RCC 7860 (cell line): Measurements from ENCODE around the gene GAB2.

Experiments
- DNase-seq: peaks from one replicate; pipeline ENCODE4 v3.0.0-alpha.2; 2015; ENCODE audit warnings: low spot score
- FAIRE-seq: peaks from 2 replicates; lab custom pipeline; 2012; peaks lifted over from hg19 to GRCh38; lab: Jason Lieb, UNC

Gene GAB2

DNA sequence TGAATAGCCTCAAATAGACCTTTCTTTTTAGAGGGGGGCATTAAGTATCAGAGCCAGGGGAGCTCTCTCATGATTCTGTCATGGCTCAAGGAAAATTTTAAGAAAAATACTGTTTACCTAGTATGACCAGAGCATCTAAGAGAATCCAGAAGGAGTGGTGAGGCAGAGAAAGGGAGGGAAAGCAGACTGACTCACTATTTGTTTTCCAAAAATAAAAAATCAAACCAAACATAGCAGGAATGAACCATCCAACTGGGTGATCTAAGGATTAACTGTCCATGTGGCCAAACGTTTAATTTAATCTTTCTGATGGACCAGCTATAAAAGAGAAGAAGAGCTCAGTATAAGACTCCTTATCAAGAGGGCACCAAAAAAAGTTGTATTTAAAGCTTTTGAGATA lies 70.8 kb downstream of the GAB2 start:
- DNase-seq, result no peak
- FAIRE-seq, result no peak

DNA sequence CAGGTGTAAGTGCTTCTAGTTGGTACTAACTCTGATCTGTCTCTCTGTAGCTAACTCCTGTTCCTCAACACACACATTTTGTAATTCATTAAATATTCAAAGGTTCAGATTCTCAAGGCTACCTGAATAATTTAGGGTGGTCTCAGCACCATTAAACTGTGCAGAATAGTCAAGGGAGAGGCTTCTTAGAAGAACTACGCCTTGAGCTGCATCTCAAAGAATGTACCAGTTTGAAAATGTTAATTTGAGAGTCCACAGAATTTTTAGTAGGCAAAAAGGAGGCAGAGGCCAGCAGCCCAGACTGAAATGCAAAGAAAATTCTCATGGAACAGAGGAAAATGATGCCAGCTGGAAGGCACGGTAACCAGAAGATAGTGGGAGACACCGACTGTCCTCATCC lies 72.2 kb downstream of the GAB2 start:
- FAIRE-seq (no peak), DNase-seq (no peak)

DNA sequence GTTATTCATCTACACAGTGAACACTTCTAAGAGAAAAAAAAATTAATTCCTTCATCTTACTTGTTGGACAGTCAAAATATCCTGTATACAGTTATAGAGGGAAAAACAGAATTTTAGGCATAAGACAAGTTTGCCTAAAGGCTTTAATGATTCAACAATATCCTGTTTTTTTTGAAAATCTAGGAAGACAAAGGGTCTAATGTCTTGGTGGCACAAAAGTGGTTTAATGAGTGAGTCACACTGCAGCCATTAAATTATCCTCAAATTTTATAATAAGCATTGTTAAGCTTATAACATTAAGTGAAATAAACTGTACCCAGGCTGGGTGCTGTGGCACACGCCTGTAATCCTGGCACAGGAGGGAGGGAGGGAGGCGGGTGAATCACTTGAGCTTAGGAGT lies 72.9 kb downstream of the GAB2 start:
- no peak for DNase-seq

DNA sequence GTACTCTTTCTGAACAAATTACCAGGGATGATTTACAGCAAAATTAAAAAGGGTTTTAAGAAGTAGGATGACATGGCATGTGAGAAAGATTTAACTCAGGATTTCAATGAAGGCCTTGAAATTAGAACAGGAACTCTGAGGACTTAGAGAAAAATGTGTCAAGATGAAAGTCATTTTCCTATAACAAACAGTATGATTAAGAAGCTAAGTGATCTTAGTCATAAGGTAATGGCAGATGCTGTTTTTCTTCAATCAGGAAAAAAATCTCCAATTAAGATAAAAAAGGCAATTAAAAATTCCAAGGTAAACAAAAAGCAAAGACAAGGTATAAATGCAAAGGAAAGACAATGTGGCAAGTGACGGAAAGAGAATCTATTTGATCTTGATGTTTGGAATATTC lies 73.5 kb downstream of the GAB2 start:
- FAIRE-seq, result no peak

More for the DNA sequence above, 72.9 kb downstream of the GAB2 start:
- FAIRE-seq, result no peak

DNA sequence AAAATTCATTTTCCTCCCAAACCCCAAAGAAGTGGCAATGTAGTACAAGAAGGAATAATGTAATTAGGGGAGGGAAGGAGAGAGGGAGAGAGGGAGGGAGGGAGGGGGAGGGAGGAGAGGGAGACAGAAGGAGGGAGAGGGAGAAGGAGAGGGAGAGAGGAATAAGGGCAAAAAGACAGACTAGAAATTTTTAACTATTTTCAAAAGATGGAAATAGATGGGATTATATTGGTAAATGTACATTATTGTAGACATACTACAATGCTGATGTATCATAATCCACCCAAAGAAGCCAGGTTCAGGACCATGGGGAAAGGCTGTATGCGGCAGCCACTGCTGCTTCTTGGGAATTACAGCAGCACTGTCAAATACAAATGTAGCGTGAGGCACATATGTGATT lies 74.3 kb downstream of the GAB2 start:
- no peak for FAIRE-seq
- no peak for DNase-seq

More for the DNA sequence above, 73.5 kb downstream of the GAB2 start:
- DNase-seq, result no peak

DNA sequence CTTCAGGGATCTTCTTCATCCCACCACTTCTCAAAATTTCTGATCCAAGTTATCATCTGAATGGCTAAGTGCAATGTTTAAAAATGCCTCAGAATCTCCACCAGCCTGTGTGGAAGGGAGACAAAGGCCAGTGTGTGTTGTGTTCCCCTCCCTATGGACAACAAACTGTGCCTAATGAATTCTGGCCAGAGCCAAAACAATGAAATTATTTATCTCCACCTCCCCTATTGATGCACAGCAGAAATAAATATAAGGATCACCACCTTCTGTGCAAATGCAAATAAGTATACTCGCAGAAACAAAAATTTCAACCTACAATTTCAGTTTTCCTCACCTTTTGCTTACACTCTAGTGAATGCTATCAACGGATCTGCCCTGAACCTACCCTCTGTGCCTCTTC lies 75.8 kb downstream of the GAB2 start:
- no peak for DNase-seq
- no peak for FAIRE-seq

DNA sequence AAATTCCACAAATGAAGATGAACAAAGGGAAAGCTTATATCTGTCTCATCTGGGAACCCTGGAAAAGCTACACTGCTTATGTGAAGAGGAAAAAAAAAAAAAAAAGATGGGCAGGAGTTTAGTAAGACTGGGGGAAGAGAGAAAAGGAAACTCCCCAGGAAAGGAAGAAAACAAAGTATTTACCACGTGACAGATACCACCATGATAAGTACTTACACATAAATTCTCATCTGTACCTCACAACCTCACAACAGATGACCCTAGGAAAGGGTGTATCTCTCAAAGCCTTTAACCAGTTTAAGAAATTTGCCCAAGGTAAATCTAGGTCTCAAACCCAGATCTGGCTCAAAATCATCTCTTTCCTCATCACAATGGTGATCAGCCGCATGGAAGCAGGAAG lies 77.1 kb downstream of the GAB2 start:
- no peak for DNase-seq
- FAIRE-seq, result no peak

DNA sequence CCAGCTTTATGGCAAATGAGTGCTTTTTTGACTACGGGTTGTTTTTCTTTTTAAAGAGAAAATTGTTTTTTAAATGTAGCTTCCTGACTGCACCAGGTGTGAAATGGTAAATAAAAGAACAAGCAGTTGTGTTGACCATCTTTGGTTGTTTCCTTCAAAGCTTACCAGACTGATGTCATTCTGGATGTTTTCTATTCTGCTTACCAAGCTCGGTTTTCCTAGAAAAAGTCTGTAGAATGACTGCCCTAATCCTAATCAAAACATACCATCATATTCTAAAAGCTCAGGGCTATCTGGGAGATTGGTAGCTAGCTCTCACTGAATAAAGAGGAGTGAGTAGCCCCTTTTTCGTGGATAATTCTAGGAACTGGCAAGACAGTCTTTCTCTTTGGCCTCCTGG lies 77.7 kb downstream of the GAB2 start:
- no peak for DNase-seq
- FAIRE-seq, result no peak

DNA sequence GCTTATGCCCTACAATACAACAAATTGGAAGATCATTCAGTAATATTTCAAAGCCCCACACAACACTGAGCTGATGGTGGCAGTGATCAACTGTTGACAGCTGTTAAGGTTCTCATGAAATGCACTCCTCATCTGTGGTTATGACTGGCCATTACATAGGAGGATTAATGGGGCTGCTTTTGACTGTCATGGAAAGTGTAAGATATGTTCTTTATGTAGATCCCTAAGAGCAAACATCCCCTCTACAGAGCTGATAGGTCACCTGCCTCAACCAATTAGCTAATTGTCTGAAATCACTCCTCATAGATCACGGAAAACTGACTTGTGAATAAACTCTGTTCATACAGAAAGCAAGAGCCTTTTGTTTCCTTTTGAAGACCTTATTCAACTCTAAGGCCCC lies 78.1 kb downstream of the GAB2 start:
- DNase-seq (no peak), FAIRE-seq (no peak)

DNA sequence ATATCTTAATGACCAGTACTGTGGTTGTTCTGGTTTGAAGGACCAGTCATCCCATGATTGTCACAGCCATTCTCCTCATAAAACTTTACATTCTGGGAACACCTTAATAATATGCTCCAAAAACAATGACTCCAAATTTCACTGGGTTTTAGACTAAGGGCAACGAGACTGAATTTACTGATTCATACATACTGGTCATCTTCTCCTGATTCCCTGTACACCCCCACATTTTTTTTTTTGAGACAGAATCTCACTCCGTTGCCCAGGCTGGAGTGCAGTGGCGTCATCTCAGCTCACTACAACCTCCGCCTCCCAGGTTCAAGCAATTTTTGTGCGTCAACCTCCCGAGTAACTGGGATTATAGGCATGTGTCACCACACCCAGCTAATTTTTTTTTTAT lies 78.9 kb downstream of the GAB2 start:
- DNase-seq (no peak), FAIRE-seq (no peak)

DNA sequence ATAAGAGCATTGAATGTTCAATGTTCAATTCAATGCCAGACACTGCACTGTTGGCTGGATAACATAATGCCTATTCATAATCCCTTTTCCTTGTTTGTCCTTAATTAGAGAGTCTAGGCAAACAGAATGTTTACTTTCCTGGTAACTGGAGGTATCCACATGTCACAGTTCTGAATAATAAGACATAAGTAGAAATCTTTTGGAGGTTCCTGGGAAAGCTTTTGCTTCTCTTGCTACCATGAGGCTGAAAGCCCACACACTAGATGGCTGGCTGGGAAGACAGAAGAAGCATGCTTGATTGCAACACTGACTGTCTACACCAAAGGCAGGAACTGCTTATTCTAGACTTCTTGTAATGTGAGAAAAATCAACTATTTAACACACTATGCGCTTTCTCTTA lies 79.5 kb downstream of the GAB2 start:
- no peak for DNase-seq
- no peak for FAIRE-seq

DNA sequence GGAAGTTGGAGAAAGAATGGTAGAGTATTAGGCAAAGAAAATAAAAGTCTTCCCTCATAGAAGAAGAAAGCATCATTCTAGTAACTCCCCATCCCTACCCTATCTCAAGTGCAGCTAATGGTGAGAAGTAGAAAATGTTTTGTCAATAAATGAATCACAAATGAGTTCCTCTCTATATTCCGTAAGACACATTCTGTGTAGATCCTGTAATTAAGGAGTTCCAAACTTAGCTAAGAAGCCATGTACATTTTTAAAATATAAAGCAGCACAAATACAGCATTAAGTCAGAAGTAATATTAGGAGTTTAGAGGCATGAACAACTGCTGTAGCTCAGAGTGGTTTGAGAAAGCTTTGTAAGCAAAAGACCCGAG lies 80.1 kb downstream of the GAB2 start:
- no peak for DNase-seq
- FAIRE-seq, result no peak

DNA sequence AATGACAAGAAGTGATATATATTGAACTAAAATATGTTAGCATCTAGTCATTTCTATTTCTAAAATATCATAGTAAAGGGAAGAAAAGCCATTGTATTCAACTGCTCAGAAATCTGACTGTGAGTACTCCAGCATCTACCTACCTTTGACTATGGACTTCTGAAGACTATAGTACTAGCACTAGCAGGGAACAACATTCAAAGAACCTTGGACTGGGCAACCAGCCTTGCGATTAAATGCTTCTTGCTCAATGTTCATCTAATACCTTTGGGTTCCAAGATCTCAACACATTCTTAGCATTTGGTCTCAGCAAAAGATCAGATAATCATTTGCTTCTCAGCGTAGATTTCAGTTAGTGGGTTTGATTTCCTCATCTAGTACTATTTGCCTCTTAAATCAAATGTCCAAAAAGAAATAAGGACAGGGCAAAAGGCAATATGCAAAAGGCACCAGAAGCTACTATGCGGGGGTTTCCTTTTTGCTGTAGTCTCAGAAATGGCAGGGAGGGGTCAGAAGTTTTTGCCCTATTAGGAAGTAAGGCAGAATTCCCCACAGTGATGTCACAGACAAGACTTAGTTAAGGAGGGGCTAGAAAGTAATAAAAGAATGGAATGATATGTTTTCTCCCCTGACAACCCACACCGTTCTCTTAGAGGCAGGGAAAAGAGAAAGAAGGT lies 80.6 kb downstream of the GAB2 start:
- FAIRE-seq, result no peak
- no peak for DNase-seq

DNA sequence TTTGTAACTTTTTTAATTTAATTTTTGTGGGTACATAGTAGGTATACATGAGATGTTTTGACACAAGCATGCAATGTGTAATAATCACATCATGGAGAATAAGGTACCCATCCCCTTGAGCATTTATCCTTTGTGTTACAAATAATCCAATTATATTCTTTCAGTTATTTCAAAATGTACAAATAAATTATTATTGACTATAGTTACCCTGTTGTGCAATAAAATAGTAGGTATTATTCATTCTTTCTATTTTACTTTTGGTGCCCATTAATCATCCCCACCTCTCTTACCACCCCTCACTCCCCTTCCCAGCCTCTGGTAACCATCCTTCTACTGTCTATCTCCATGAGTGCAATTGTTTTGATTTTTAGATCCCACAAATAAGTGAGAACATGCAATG lies 83.5 kb downstream of the GAB2 start:
- DNase-seq (no peak), FAIRE-seq (no peak)

DNA sequence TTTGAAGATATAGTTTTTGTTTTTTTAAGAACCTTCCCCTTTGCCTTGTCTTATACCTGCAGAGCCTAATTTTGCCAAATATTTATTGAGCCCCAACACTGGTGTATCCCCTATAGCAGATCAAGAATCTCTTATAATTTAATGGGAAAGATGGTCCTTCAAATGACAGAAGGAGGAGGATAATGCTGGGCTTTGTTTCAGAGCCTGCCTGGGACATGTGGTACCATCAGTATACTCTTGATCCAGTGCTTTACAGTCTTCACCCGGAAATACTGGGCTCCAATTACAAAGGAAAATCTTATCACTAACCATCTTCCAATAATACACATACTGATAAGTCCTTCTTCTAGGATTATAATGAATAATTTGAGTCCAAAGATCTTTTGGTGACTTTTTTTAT lies 84.7 kb downstream of the GAB2 start:
- DNase-seq, result no peak
- FAIRE-seq, result no peak

DNA sequence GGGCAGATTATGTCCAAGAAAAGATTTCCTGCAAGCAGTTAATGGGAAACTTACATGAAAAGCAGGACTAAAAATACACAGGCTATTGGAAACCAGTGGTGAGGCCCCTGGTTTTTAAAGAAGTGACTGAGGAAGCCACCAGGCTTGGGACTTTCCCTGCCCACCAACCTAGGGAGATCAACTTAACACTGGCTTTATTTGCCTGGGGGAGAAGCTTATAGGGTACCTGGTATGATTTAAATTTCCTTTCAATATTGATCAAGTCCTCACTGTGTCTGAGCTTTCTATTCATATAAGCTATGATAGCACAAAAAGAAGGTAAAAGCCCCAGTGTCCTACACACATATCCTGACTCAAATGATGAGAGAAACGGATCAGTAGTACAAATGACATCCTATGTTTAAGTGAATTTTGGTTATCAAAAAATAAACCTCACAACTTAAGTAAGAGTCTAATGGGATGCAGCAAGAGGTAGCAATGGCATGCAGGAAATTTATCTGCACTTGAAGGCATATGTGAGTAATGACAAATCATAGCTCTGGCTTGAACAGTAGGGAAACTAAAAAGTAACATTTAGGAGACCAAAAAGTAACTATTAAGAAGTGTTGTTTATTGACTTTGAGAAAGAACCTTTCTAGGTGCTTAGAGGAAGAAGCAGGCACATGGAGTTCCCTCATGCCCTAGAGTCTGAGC lies 85.3 kb downstream of the GAB2 start:
- DNase-seq (no peak), FAIRE-seq (no peak)

DNA sequence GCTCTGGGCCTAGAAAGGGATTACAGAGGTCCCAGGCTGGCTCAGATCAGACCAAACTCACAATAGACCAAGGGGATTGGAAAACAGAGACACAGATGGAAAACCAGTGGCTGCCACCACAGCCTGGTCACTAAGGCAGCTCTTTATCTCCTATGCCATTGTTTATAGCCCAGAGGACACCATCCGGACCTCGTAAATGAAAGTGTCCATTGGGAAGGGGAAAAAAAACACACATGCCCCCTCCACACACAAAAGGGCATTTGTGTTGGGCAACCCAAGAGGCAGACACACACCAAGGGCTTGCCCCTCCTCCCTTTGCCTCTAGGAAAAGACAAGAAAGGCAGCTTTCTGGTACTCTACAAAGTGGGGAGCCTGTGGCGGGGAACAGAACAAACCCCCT lies 85.9 kb downstream of the GAB2 start:
- FAIRE-seq, result no peak
- no peak for DNase-seq

DNA sequence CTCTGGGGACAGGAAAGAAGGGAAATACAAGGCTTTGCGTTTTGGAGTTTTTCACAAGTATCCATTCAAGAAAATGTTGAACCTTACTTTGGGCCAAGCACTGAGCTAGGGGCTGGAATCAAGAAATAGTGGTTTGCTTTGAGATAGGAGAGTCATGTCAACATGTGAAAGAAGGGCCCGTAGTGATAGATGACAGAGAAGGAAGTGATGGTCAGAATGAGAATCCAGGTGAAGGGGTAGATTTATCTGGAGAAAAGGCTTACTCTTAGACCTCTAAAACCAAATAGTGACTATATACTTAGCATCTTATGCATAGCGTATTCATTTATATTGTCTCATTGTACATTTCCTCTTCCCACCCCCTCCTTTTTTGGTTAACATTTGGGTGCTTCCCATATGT lies 87.3 kb downstream of the GAB2 start:
- no peak for FAIRE-seq

DNA sequence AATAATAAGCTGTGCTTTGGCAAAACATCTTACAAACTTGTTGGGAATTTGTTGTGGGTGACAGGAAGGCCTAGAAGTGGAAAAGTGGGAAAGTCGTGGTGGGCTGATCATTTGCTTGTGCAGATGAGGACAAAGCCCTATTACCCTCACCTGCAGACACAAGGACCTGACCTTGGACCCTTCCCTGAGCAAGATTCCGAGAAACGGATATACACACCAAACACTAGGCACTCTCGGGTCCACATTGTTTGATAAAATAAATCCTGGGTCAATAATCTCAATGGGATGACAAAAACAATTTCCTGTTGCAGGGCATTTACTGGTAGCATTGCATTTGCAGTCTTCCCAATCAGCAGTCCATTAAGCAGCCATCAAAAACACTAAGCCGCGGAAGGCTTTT lies 89.7 kb downstream of the GAB2 start:
- no peak for FAIRE-seq
- DNase-seq, result no peak

More for the DNA sequence above, 87.3 kb downstream of the GAB2 start:
- no peak for DNase-seq

DNA sequence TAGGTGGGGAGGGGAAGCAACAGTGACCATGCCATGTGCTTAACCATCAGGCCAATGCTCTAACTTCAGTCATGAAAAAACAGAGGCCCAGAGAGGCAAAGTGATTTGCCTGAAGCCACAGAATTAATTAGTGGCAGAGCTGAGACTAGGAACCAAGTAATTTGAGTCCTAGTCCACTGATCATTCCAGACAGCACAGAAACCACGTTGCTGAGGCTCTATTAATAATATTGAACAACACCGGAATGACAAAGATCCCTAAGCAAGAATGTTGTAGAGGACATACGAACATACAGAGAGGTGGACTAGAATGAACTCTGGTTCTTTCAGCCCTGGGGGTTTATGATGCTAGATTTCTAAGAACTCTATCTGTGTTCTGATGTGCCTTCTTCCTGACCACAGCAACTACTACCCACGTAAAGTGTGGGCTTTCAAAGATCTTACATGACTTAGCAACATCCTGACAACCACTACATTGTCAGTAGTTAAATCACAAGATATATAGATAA lies 92.3 kb downstream of the GAB2 start:
- FAIRE-seq (no peak), DNase-seq (no peak)

DNA sequence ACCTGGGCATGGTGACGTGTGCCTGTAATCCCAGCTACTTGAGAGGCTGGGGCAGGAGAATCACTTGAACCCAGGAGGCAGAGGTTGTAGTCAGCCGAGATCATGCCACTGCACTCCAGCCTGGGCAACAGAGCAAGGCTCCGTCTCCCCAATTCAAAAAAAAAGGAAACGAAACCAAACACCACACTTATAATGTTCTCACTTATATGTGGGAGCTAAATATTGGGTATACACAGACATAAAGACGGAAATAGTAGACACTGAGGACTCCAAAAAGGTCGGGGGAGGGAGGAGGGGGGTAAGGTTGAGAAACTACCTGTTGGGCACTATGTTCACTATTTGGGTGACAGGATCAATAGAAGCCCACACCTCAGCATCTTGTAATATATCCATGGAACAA lies 94.3 kb downstream of the GAB2 start:
- no peak for DNase-seq
- no peak for FAIRE-seq

DNA sequence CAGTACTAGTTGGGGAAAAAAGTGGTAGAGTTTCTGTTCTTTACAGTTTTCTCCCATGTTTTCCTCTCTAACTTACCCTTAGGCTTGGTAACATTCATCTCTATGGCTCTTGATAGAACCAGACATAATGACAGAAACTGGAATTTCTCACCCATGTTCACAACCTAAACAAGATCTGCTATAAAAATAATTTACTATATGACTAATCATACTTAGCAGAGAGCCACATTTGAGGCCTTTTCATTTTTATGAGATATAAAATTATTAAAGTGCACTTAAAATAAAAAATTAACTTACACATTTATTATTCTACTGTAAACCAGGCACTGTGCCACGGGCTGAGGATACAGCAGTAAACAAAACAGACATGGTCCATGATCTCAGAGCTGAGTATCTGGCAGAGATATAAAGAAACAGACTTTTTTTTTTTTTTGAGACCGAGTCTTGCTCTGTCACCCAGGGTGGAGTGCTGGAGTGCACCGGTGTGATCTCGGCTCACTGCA lies 98.1 kb downstream of the GAB2 start:
- no peak for FAIRE-seq
- DNase-seq, result no peak
